Lower lobe of right lung (tissue), 2 donors: ENCODE measurements around the gene MACROD1. TPM values are rescaled to one million over a fixed set of nuclear protein-coding genes. Genes with fewer than 3 reads are reported as not detected.

Experiments
- ATAC-seq, 2 donors: fragments of 200-7000 bp; cut with Tn5 transposase; one replicate each; pipeline ENCODE4 v1.9.1; 2020 to 2022; ENCODE audit warnings: mild to moderate bottlenecking in 2 of 2, moderate library complexity in 2 of 2
- DNase-seq: peaks from one replicate; pipeline ENCODE4 v3.0.0-alpha.2; 2020
- H3K27ac ChIP-seq: fragments of 200-600 bp; one replicate; pipeline ENCODE4 v1.8.0; 2022
- H3K27me3 ChIP-seq: fragments of 200-600 bp; one replicate; pipeline ENCODE4 v1.8.0; 2022; ENCODE audit warnings: low read depth
- H3K36me3 ChIP-seq: fragments of 200-600 bp; one replicate; pipeline ENCODE4 v1.8.0; 2022; ENCODE audit warnings: mild to moderate bottlenecking
- H3K4me1 ChIP-seq: fragments of 200-600 bp; one replicate; pipeline ENCODE4 v1.8.0; 2022
- H3K4me3 ChIP-seq: fragments of 200-600 bp; one replicate; pipeline ENCODE4 v1.8.0; 2022; ENCODE audit warnings: mild to moderate bottlenecking
- H3K9me3 ChIP-seq: fragments of 200-600 bp; one replicate; pipeline ENCODE4 v1.8.0; 2022
- CTCF ChIP-seq: fragments of 200-600 bp; IDR thresholded peaks from one replicate; pipeline ENCODE4 v1.8.0; 2022; ENCODE audit warnings: antibody characterized with exemption, mild to moderate bottlenecking
- intact Hi-C: fragments of 100-400 bp; cut with DNase I; formaldehyde crosslinking; loops from one replicate; pipeline ENCODE4 v1.11.0; 2022
- total RNA-seq: library from RNA; stranded (reverse); fragmentation: NEBNext Ultra II Directional; extraction: Animal tissue kit (Norgen Biotek cat#: 25700); gene quantifications from one replicate; pipeline ENCODE4 v1.2.1, GENCODE V29; 2021
- donor health status: DM: no; HTN: yes; CAD: no; lungs with severe emphysema.

MACROD1 gene
- total RNA-seq, 1 donor from 2014 or later: 15.0 TPM

DNA sequence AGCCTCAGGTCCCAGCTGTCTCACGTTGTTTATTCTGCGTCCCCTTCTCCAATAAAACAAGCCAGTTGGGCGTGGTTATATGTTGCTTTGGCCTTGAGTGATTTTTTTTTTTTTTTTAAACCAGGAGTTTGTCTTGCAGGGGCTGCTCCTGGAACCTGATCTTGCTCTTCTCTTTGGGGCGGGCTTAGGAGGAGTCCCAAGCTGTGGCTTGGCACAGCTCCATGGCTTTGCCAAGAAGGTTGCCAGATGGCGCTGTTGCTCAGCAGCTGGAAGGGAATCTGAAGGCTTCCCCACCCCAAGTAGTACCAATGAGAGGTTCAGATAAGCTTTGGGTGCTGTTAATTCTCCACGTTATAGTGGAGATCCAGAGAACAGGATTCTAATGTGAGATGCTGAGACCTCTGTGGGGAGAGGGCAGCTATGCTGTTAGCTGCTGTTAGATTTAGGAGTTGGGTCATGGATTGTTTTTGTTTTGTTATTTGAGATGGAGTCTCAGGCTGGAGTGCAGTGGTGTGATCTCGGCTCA is 38.6 kb upstream of the MACROD1 start:
- Histone ChIP-seq H3K27ac (no peak overlapping the region), H3K4me1 (peaks cover 50% of the 10 kb centered on the region), H3K36me3 (peaks cover 57% of the 10 kb centered on the region), H3K27me3 (no peaks in the 10 kb centered on the region), H3K4me3 (no peak overlapping the region), H3K9me3 (no peaks in the 10 kb centered on the region)
- peak; percentile 77 for TF ChIP-seq CTCF
- intact Hi-C loops: no loop called here
- DNase-seq (peak; percentile 91), ATAC-seq (peak; percentile 78 to 79)

DNA sequence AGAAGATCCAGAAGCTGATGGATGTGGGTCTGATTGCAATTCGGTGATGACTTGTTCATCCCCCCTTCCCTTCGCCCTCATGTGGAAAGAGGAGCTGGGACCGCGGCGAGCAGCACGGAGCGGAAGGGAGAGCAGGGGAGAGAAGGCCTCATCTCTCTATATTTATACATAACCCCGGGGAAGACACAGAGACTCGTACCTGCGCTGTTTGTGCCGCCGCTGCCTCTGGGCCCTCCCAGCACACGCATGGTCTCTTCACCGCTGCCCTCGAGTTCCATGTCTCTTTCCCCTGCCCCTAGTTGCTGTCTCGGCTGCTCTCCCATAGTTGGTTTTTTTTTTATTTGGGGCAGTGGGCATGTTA is 38.1 kb upstream of the MACROD1 start:
- no peak for DNase-seq
- Histone ChIP-seq H3K9me3 (no peaks in the 10 kb centered on the region), H3K36me3 (peaks cover 61% of the 10 kb centered on the region), H3K27ac (no peak overlapping the region), H3K27me3 (no peaks in the 10 kb centered on the region), H3K4me3 (no peak overlapping the region), H3K4me1 (peaks cover 49% of the 10 kb centered on the region)
- no peak for TF ChIP-seq CTCF
- ATAC-seq: no peak
- intact Hi-C loops: no loop called here

DNA sequence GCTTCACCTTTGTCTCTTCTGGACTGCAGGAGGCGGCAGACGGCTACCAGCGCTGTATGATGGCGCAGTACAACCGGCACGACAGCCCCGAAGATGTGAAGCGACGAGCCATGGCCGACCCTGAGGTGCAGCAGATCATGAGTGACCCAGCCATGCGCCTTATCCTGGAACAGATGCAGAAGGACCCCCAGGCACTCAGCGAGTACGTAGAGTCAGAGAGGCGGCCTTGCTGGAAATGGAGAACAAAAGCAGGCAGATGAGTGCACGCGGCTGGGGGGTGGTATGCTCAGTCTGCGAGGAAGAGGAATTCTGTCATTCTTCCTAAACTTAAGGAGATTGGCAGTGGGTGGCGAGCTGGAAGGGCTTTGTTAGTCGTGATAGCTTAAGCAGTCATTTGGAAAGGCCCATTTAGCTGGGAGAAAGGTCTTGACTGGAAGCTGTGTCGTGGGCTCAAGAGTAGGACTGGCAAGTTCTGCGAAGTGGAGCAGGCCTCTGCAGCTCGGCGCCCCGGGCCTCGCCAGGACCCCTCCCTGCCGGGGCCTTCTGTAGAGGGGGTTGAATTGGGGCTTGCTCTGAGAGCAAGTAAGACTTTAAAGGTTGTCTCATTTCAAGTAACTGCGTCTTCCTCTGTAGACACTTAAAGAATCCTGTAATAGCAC is 37.6 kb upstream of the MACROD1 start:
- peaks cover 44% of the 10 kb centered on the region for H3K4me1 ChIP-seq
- no peak for TF ChIP-seq CTCF
- peaks cover 66% of the 10 kb centered on the region for H3K36me3 ChIP-seq
- ATAC-seq (no peak), DNase-seq (no peak)
- intact Hi-C loops: no loop called here
- H3K4me3 ChIP-seq: no peak overlapping the region
- H3K27me3 ChIP-seq: no peaks in the 10 kb centered on the region
- no peak overlapping the region for H3K27ac ChIP-seq
- no peaks in the 10 kb centered on the region for H3K9me3 ChIP-seq

GRCh38 chr11:64202992-64203391 is 37.1 kb upstream of the MACROD1 start:
- TF ChIP-seq CTCF: no peak
- H3K9me3 ChIP-seq: no peaks in the 10 kb centered on the region
- peaks cover 71% of the 10 kb centered on the region for H3K36me3 ChIP-seq
- ATAC-seq: no peak
- intact Hi-C loops: no loop called here
- no peaks in the 10 kb centered on the region for H3K27me3 ChIP-seq
- no peak overlapping the region for H3K4me3 ChIP-seq
- H3K4me1 ChIP-seq: peaks cover 39% of the 10 kb centered on the region
- H3K27ac ChIP-seq: no peak overlapping the region
- no peak for DNase-seq

- H3K27me3 ChIP-seq: no peaks in the 10 kb centered on the region
- TF ChIP-seq CTCF: no peak
- ATAC-seq: no peak
- peaks cover 25% of the 10 kb centered on the region for H3K4me1 ChIP-seq
- no peak overlapping the region for H3K4me3 ChIP-seq
- DNase-seq: no peak
- no peaks in the 10 kb centered on the region for H3K9me3 ChIP-seq
- H3K27ac ChIP-seq: no peak overlapping the region
- intact Hi-C loops: no loop called here
- H3K36me3 ChIP-seq: peaks cover 86% of the 10 kb centered on the region
Measured at GRCh38 chr11:64201543-64201942, 35.6 kb upstream of the MACROD1 start.
